NAMALWA (cell line): ENCODE data around the gene UNC119B.

ENCODE experiments used
- DNase-seq: peaks from one replicate; pipeline ENCODE4 v3.0.0-alpha.2; 2015; ENCODE audit warnings: low spot score

Gene UNC119B

GRCh38 chr12:120767071-120768024 is 57.1 kb downstream of the UNC119B start:
- DNase-seq, result no peak

- no peak for DNase-seq
These were observed 60.8 kb downstream of the UNC119B start for GRCh38 chr12:120771097-120771496.
